ENCODE measurements around the gene FGF6.

FGF6 gene

DNA sequence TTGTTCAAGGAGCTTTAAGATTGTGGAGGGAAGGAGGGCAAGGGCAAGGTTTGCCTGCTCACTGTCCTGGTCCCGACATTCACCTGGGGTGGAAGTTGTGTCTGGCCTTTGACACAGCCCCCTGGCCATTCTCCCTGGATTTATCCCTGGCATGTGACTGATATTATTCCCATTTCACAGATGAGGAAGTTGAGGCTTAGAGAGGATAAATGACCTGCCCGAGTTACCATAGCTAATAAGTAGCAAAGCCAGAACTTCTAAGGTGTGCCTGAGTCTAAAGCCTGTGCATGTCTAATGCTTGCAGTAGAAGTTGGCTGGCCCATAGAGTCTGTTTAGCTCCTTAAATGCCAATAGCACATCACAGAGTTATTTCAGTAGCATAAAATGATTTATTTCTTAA lies 720 bp upstream of the FGF6 start:
- intact Hi-C loops (cut with DNase I; ENCODE audit: low total_unique reads) = no loop called here

DNA sequence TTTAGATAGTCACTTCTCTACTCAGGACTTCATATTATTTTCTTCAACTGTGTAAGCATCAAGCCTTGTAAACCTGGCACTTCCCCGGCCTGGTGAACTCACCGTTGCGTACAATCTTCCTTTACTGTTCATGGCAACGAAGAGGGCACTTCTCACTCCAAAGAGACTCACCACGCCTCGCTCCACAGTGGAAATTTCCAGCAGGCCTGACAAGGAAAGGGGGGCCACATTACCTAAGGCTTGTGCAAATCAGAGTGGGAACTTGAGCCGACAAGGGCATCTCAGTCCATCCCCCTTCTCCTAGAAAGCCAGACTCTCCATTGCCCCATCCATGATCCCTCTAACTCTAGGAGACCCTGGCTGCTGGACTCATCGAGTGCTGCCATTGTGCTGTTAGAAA lies 1.6 kb downstream of the FGF6 start:
- TF ChIP-seq, protein P1, sequence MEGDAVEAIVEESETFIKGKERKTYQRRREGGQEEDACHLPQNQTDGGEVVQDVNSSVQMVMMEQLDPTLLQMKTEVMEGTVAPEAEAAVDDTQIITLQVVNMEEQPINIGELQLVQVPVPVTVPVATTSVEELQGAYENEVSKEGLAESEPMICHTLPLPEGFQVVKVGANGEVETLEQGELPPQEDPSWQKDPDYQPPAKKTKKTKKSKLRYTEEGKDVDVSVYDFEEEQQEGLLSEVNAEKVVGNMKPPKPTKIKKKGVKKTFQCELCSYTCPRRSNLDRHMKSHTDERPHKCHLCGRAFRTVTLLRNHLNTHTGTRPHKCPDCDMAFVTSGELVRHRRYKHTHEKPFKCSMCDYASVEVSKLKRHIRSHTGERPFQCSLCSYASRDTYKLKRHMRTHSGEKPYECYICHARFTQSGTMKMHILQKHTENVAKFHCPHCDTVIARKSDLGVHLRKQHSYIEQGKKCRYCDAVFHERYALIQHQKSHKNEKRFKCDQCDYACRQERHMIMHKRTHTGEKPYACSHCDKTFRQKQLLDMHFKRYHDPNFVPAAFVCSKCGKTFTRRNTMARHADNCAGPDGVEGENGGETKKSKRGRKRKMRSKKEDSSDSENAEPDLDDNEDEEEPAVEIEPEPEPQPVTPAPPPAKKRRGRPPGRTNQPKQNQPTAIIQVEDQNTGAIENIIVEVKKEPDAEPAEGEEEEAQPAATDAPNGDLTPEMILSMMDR (IDR thresholded peaks at IDR 0.05) = no peak
- Histone ChIP-seq H3K36me3 (no peaks in the 10 kb centered on the region), H3K4me3 (no peak overlapping the region), H3K4me1 (no peaks in the 10 kb centered on the region), H3K27me3 (peaks cover 0 to 38% of the 10 kb centered on the region in 2 donors), H3K9me3 (no peaks in the 10 kb centered on the region), H3K27ac (no peak overlapping the region)
- intact Hi-C loops (cut with DNase I; ENCODE audit: low total_unique reads) = no loop called here
- DNase-seq = no peak

More for the DNA sequence above, 720 bp upstream of the FGF6 start:
- H3K36me3 ChIP-seq = no peaks in the 10 kb centered on the region
- DNase-seq = no peak
- no peaks in the 10 kb centered on the region for H3K4me1 ChIP-seq
- peaks cover 0 to 31% of the 10 kb centered on the region in 2 donors for H3K27me3 ChIP-seq
- H3K9me3 ChIP-seq = no peaks in the 10 kb centered on the region
- H3K4me3 ChIP-seq = no peak overlapping the region
- no peak overlapping the region for H3K27ac ChIP-seq
- TF ChIP-seq, protein P1 (IDR thresholded peaks at IDR 0.05) = no peak

DNA sequence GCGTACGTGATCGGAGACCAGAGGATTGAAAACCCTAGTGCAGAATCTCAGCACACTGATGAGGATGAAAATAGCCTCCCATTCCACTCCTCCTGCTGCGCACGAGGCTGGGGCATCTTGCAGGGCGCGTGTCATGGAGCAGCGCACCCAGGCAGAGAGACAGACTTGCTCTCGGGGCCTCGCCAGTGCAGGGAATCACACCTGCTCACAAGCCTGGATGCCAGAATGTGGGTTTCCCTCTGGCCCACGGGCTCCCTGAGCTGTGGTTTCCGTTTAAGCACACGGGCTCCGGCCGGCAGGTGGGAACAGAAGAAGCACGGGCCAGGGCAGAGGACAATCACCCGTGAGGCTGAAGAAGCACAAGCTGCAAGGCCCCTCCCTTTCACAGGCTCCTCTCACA lies 2.0 kb downstream of the FGF6 start:
- Histone ChIP-seq H3K27ac (no peak overlapping the region), H3K9me3 (no peaks in the 10 kb centered on the region), H3K4me3 (no peak overlapping the region), H3K4me1 (no peaks in the 10 kb centered on the region), H3K36me3 (no peaks in the 10 kb centered on the region), H3K27me3 (peaks cover 0 to 38% of the 10 kb centered on the region in 2 donors)
- no peak for DNase-seq
- TF ChIP-seq, protein P1 (IDR thresholded peaks at IDR 0.05) = no peak
- intact Hi-C loops (cut with DNase I; ENCODE audit: low total_unique reads) = no loop called here

DNA sequence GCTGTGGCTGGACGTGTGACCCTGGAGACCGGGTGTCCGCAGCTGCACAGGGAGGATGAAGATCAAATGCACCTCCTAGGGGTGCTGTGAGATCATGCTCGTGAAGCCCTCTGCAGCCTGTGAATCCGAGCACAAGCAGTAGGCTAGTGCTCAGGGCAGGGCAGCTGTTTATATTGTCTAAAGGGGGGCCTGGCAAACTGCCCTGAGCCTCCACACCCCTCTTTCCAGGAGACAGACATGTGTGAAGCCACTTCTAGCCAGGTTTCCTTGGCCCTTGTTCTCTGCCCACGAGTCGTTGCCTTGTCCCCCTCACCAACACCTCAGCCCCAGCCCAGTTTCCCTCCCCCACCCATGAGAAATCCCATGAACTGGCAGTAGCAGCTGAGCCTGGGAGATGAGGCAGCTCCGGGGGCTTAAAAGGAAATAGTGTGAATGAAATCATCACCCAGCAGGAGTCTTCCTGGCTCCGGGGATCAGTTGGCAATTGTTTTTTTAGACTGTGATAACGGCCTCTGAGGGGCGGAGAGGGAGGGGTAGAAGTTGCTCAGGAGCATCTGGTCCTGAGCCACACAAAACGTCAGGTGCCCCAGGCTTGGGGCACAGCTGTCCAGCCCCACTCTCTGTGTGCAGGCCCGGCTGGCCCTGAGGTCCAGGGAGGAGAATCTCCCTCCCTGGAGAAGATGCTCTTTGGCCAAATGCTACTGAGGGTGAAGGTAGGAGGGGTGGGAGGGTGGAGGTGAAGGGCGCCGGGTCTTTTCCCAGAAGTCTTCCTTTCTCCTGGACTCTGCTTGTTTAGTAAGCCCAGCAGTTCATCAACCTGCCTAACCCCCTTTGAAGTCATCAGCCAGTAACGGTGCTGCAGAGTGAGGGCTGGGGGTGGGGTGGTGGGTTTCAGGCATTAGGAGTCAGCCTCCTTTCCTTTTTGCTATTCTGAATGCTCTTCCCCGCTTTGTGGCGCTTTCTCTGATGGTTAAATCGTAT lies 4.0 kb downstream of the FGF6 start:
- H3K4me1 ChIP-seq = no peaks in the 10 kb centered on the region
- intact Hi-C loops (cut with DNase I; ENCODE audit: low total_unique reads) = no loop called here
- no peak for DNase-seq

DNA sequence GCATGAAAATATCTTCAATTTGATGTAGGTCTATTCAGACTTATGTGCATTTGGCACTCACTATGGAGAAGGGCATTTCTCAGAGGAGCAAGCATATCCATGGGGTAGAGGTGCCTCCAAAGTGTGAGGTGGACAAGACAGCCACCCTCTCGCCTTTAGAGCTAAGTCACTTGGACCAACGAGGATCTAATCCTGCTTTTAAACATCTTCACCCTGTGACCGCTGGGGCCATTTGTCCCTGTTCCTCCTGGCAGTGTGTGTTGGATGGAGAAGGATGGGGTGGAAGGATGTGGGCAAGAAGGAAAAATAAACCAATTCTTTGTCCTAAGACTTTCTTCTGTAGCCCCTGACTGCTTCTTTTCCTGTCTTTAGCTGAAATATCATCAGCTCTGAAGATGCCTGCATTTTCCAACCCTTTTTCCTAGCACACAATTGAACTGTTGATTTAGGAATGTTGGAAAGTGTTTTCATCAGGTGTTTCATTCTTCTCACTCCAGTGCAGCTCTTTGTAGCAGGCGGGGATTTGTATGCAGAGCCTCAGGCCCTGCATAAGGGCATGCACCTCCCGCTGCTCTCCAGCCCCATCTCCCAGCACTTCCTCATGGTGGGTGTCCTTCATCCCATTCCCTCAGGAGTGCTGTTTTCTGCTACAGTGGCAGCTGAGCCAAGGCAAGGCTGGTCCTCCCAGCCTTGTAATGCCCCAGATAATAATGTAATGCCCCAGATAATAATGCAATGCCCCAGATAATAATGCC lies 5.3 kb downstream of the FGF6 start:
- H3K36me3 ChIP-seq = no peaks in the 10 kb centered on the region
- H3K27ac ChIP-seq = no peak overlapping the region
- no peak overlapping the region for H3K4me3 ChIP-seq
- no peaks in the 10 kb centered on the region for H3K9me3 ChIP-seq
- intact Hi-C loops (cut with DNase I; ENCODE audit: low total_unique reads) = no loop called here
- TF ChIP-seq, protein P1 (IDR thresholded peaks at IDR 0.05) = no peak
- peaks cover 0 to 42% of the 10 kb centered on the region in 2 donors for H3K27me3 ChIP-seq
- DNase-seq = no peak
- no peaks in the 10 kb centered on the region for H3K4me1 ChIP-seq

More for the DNA sequence above, 4.0 kb downstream of the FGF6 start:
- TF ChIP-seq, protein P1 (IDR thresholded peaks at IDR 0.05) = no peak
- no peak overlapping the region for H3K4me3 ChIP-seq
- no peak overlapping the region for H3K27ac ChIP-seq
- H3K27me3 ChIP-seq = peaks cover 0 to 38% of the 10 kb centered on the region in 2 donors
- H3K9me3 ChIP-seq = no peaks in the 10 kb centered on the region
- H3K36me3 ChIP-seq = no peaks in the 10 kb centered on the region

Data from tibial artery (tissue), 4 donors.